Measurements from ENCODE around the gene NFIB. TPM values are rescaled to one million over a fixed set of nuclear protein-coding genes. Genes with fewer than 3 reads are reported as not detected.

NFIB gene
- total RNA-seq, 6 experiments from 2014 or later: 0.69 to 6.2 (median 4.4) TPM

GRCh38 chr9:14136646-14137370 is 177.1 kb downstream of the NFIB start:
- Mint-ChIP-seq H3K4me3 (no peak overlapping the region), H3K36me3 (ENCODE audit: low read depth) (no peaks in the 10 kb centered on the region), H3K27ac (no peak overlapping the region)

DNA sequence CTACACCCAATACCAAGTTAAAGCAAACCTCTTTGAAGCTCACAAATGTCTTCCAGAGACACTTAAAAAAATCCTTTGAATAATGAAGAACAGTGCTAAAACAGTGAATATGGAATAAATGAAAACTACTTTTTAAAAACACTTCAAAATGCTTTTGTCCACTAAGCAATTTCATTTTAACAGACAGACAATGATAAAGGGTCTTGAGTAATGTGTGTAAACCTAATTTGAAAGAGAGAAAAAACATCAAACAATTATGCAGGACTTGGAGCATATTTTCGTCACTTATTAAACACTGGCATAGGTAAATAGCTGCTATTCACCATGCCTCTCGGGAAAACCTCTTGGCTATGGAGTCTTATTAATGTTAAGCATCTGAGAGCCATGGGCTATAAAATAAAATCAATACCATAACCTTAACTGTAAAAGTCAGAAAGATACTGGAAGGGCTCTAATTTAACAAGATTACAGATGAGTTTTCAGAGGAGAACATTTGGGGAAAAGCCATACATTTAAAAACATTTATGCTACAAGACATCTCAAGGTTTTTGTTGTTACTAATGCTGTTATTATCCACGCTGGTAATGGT is 177.8 kb downstream of the NFIB start:
- no peaks in the 10 kb centered on the region; the same call in 1 of the 2 replicates for H3K27me3 Mint-ChIP-seq (ENCODE audit: insufficient read depth)
- no peaks in the 10 kb centered on the region for H3K9me3 Mint-ChIP-seq
- no peak for DNase-seq
- no peak overlapping the region for H3K4me3 Mint-ChIP-seq
- TF ChIP-seq, protein P1, sequence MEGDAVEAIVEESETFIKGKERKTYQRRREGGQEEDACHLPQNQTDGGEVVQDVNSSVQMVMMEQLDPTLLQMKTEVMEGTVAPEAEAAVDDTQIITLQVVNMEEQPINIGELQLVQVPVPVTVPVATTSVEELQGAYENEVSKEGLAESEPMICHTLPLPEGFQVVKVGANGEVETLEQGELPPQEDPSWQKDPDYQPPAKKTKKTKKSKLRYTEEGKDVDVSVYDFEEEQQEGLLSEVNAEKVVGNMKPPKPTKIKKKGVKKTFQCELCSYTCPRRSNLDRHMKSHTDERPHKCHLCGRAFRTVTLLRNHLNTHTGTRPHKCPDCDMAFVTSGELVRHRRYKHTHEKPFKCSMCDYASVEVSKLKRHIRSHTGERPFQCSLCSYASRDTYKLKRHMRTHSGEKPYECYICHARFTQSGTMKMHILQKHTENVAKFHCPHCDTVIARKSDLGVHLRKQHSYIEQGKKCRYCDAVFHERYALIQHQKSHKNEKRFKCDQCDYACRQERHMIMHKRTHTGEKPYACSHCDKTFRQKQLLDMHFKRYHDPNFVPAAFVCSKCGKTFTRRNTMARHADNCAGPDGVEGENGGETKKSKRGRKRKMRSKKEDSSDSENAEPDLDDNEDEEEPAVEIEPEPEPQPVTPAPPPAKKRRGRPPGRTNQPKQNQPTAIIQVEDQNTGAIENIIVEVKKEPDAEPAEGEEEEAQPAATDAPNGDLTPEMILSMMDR (IDR thresholded peaks at IDR 0.05): no peak
- no peaks in the 10 kb centered on the region for H3K36me3 Mint-ChIP-seq (ENCODE audit: low read depth)
- no peak overlapping the region for H3K27ac Mint-ChIP-seq
- H3K4me1 Mint-ChIP-seq (ENCODE audit: low read depth): no peaks in the 10 kb centered on the region

More at GRCh38 chr9:14136646-14137370, 177.1 kb downstream of the NFIB start:
- Mint-ChIP-seq H3K9me3 (no peaks in the 10 kb centered on the region), H3K4me1 (ENCODE audit: low read depth) (no peaks in the 10 kb centered on the region), H3K27me3 (ENCODE audit: insufficient read depth) (no peaks in the 10 kb centered on the region)
- TF ChIP-seq, protein P1 (IDR thresholded peaks at IDR 0.05): no peak
- no peak for DNase-seq

DNA sequence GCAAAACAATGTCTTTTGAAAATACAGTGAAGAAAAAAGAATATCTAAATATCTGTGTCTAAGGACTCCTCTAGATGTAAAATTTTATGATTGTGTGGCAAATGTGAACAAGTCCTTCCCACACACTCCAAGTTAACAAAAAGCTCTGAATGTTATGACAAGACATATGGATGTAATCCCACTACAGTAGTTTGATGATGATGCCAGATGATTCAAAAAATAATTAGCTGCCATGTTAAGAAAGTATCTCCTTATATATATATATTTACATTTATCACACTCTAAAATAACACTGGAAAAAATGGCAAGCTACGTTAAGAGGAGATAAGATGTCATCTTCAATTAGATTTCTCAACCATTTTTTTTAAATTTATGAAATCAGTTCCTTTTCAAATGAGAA is 178.5 kb downstream of the NFIB start:
- no peaks in the 10 kb centered on the region for H3K9me3 Mint-ChIP-seq

GRCh38 chr9:14133394-14133793 is 180.5 kb downstream of the NFIB start:
- Mint-ChIP-seq H3K36me3 (ENCODE audit: low read depth) (no peaks in the 10 kb centered on the region), H3K4me1 (ENCODE audit: low read depth) (no peaks in the 10 kb centered on the region), H3K27ac (no peak overlapping the region), H3K9me3 (no peaks in the 10 kb centered on the region), H3K27me3 (ENCODE audit: insufficient read depth) (no peaks in the 10 kb centered on the region; the same call in 1 of the 2 replicates), H3K4me3 (no peak overlapping the region)
- TF ChIP-seq, protein P1 (IDR thresholded peaks at IDR 0.05): no peak
- DNase-seq: no peak

More for the DNA sequence above, 178.5 kb downstream of the NFIB start:
- Mint-ChIP-seq H3K27ac (no peak overlapping the region), H3K27me3 (ENCODE audit: insufficient read depth) (no peaks in the 10 kb centered on the region; the same call in 1 of the 2 replicates), H3K4me1 (ENCODE audit: low read depth) (no peaks in the 10 kb centered on the region), H3K4me3 (no peak overlapping the region), H3K36me3 (ENCODE audit: low read depth) (no peaks in the 10 kb centered on the region)
- TF ChIP-seq, protein P1 (IDR thresholded peaks at IDR 0.05): no peak
- DNase-seq: no peak

GRCh38 chr9:14132775-14133174 is 181.2 kb downstream of the NFIB start:
- TF ChIP-seq, protein P1 (IDR thresholded peaks at IDR 0.05): no peak
- no peaks in the 10 kb centered on the region; the same call in 1 of the 2 replicates for H3K27me3 Mint-ChIP-seq (ENCODE audit: insufficient read depth)
- H3K27ac Mint-ChIP-seq: no peak overlapping the region
- no peaks in the 10 kb centered on the region for H3K9me3 Mint-ChIP-seq
- H3K4me1 Mint-ChIP-seq (ENCODE audit: low read depth): no peaks in the 10 kb centered on the region
- no peak for DNase-seq
- H3K4me3 Mint-ChIP-seq: no peak overlapping the region
- H3K36me3 Mint-ChIP-seq (ENCODE audit: low read depth): no peaks in the 10 kb centered on the region

Measured in HFFc6 (cell line).